ENCODE measurements around the gene NCBP2. TPM values are rescaled to one million over a fixed set of nuclear protein-coding genes. Genes with fewer than 3 reads are reported as not detected.

Gene NCBP2
- total and polyA plus RNA-seq, 4 experiments from 2014 or later: 65.1 to 82.2 (median 72.5) TPM

DNA sequence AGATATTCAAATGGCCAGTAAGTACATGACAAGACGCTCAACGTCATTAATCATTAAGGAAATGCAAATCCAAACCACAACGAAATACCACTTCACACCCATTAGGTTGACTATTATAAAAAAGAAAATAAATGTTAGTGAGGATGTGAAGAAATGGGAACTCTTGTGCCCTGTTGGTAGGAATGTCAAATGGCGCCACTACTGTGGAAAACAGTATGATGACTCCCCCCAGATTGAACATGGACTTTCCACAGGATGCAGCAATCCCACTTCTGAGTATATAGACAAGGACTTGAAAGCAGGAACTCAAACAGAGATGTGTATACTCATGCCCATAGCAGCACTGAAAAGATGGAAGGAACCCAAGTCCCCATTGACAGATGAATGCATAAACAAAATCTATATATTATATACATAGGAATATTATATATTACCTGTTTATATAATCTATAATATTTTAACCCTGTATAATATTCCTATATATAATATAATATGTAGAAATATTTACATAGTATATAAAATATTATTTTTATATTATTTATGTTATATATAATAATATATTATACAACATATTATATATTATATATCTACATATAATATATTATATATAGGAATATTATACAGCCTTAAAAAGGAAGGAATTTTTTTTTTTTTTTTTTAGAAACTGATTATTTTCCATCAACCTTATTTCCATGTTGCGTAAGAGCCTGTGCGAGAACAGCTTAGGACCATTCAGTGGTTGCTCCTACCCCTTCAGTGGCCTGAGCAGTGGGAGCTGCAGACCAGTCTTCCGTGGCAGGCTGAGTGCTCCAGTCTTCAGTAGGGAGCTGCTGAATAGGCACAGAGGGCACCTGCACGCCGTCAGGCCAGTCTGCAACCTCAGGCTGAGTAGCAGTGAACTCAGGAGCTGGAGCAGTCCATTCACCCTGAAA is 43.9 kb upstream of the NCBP2 start:
- ChIA-PET POLR2A (ENCODE audit: partially characterized antibody) (no interaction called here), CTCF (ENCODE audit: partially characterized antibody) (no interaction called here)
- intact Hi-C loops (cut with micrococcal nuclease): no loop called here
- Mint-ChIP-seq H3K9me3 (peaks cover 0 to 15% (median 9%) of the 10 kb centered on the region in 8 donors), H3K27ac (no peak overlapping the region), H3K4me1 (no peaks in the 10 kb centered on the region), H3K4me3 (no peak overlapping the region), H3K36me3 (peaks cover 0 to 5% of the 10 kb centered on the region in 2 donors), H3K27me3 (peaks cover 10 to 12% of the 10 kb centered on the region in 2 donors)
- no peak overlapping the region for H3K27ac ChIP-seq (ENCODE audit: low read depth, low read length)
- H3K27me3 ChIP-seq (ENCODE audit: insufficient read depth, low read length): no peaks in the 10 kb centered on the region
- no peaks in the 10 kb centered on the region for H3K36me3 ChIP-seq (ENCODE audit: insufficient read depth, low read length)
- H3K9me3 ChIP-seq (ENCODE audit: control insufficient read depth in 1 of 2, low read length in 2 of 2): no peaks in the 10 kb centered on the region
- no peak overlapping the region for H3K4me3 ChIP-seq (ENCODE audit: low read length in 2 of 2)
- DNase-seq: no peak
- H3K4me1 ChIP-seq (ENCODE audit: insufficient read depth, low read length): no peaks in the 10 kb centered on the region

DNA sequence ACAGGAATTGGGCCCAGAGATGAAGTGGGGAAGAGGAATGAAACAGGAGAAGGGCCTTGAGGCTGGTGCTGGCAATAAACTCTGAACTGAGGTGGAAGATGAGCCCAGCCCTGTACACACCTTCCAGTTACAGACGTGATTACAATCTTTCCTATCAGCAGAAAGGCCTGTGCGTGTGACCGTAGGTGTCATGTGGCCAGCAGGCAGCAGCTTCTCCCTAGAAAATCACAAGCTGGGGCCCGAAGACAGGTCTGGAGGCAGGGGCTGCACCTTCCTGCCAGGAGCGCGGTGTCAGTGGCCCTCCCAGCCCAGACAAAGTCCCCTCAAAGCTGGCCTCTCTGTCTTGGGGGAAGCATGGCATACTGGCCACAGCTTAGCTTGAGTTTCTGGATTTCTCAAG is 43.0 kb upstream of the NCBP2 start:
- ChIA-PET CTCF (ENCODE audit: partially characterized antibody) (no interaction called here), POLR2A (ENCODE audit: partially characterized antibody) (no interaction called here)
- Histone ChIP-seq H3K9me3 (ENCODE audit: control insufficient read depth in 1 of 2, low read length in 2 of 2) (no peaks in the 10 kb centered on the region), H3K27me3 (ENCODE audit: insufficient read depth, low read length) (no peaks in the 10 kb centered on the region), H3K4me1 (ENCODE audit: insufficient read depth, low read length) (no peaks in the 10 kb centered on the region), H3K27ac (ENCODE audit: low read depth, low read length) (no peak overlapping the region), H3K4me3 (ENCODE audit: low read length in 2 of 2) (no peak overlapping the region), H3K36me3 (ENCODE audit: insufficient read depth, low read length) (no peaks in the 10 kb centered on the region)
- Mint-ChIP-seq H3K27ac (no peak overlapping the region), H3K4me1 (no peaks in the 10 kb centered on the region), H3K27me3 (peaks cover 12 to 14% of the 10 kb centered on the region in 2 donors), H3K9me3 (peaks cover 0 to 15% (median 9%) of the 10 kb centered on the region in 8 donors), H3K4me3 (no peak overlapping the region), H3K36me3 (peaks cover 0 to 5% of the 10 kb centered on the region in 2 donors)
- intact Hi-C loops (cut with micrococcal nuclease): no loop called here
- DNase-seq: no peak

DNA sequence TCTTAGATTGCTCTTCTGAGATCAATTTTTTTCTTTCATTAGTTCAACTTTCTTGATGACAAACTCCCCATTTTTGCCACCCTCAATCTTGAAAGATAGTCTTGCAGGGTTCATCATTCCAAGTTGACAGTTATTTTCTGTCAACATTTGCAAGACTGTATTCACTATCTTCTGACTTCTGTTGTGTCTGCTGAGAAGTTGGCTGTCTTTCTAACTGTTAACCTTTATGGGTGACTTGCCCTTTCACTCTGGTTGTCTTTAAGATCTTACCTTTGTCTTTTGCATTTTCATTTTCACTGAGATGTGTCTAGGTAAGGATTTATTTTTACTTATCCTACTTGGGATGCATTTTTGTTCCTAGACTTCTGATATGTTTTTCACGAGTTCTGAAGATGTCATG is 40.9 kb upstream of the NCBP2 start:
- H3K27ac ChIP-seq (ENCODE audit: low read depth, low read length): no peak overlapping the region
- ChIA-PET POLR2A (ENCODE audit: partially characterized antibody) (no interaction called here), CTCF (ENCODE audit: partially characterized antibody) (interaction anchor here (0.9 kb wide), 1 partner anchor 46 kb away, joined by 3 read pairs; the partner anchor contains the start of gene MELTF)
- no peak overlapping the region for H3K4me3 ChIP-seq (ENCODE audit: low read length in 2 of 2)
- no peaks in the 10 kb centered on the region for H3K27me3 ChIP-seq (ENCODE audit: insufficient read depth, low read length)
- peaks cover 3 to 8% (median 4%) of the 10 kb centered on the region in 4 donors for H3K4me1 Mint-ChIP-seq
- no peaks in the 10 kb centered on the region for H3K36me3 ChIP-seq (ENCODE audit: insufficient read depth, low read length)
- H3K36me3 Mint-ChIP-seq: peaks cover 0 to 5% of the 10 kb centered on the region in 2 donors
- peaks cover 0 to 15% (median 9%) of the 10 kb centered on the region in 8 donors for H3K9me3 Mint-ChIP-seq
- H3K4me3 Mint-ChIP-seq: no peak overlapping the region
- H3K4me1 ChIP-seq (ENCODE audit: insufficient read depth, low read length): no peaks in the 10 kb centered on the region
- intact Hi-C loops (cut with micrococcal nuclease): no loop called here
- H3K27me3 Mint-ChIP-seq: peaks cover 14 to 16% of the 10 kb centered on the region in 2 donors
- no peaks in the 10 kb centered on the region for H3K9me3 ChIP-seq (ENCODE audit: control insufficient read depth in 1 of 2, low read length in 2 of 2)
- no peak overlapping the region for H3K27ac Mint-ChIP-seq
- no peak for DNase-seq

DNA sequence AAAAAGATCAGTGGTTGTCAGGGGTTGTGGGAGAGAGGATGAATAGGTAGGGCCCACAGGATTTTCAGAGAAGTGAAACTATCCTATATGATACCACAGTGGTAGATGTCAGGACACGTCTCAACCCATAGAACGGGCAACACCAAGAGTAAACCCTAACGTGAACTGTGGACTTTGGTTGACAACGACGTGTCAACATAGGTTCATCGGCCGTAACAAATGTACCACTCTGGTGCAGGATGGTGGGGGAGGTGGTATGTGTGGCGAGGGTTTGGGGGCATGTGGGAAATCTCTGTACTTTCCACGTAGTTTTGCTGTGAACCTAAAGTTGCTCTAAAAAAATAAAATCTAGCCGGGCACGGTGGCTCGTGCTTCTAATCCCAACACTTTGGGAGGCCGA is 39.3 kb upstream of the NCBP2 start:
- H3K27me3 ChIP-seq (ENCODE audit: insufficient read depth, low read length): no peaks in the 10 kb centered on the region
- H3K27ac ChIP-seq (ENCODE audit: low read depth, low read length): no peak overlapping the region
- H3K36me3 ChIP-seq (ENCODE audit: insufficient read depth, low read length): no peaks in the 10 kb centered on the region
- no peak for DNase-seq
- Mint-ChIP-seq H3K9me3 (peaks cover 0 to 15% (median 9%) of the 10 kb centered on the region in 8 donors), H3K36me3 (peaks cover 0 to 5% of the 10 kb centered on the region in 2 donors), H3K27me3 (peaks cover 12 to 16% of the 10 kb centered on the region in 2 donors), H3K4me1 (peaks cover 3 to 8% (median 4%) of the 10 kb centered on the region in 4 donors), H3K27ac (no peak overlapping the region), H3K4me3 (no peak overlapping the region)
- no peaks in the 10 kb centered on the region for H3K4me1 ChIP-seq (ENCODE audit: insufficient read depth, low read length)
- no peak overlapping the region for H3K4me3 ChIP-seq (ENCODE audit: low read length in 2 of 2)
- H3K9me3 ChIP-seq (ENCODE audit: control insufficient read depth in 1 of 2, low read length in 2 of 2): no peaks in the 10 kb centered on the region
- ChIA-PET POLR2A (ENCODE audit: partially characterized antibody) (no interaction called here), CTCF (ENCODE audit: partially characterized antibody) (interaction anchor here (1.0 kb wide), 1 partner anchor 11 kb away, joined by 3 read pairs; no protein-coding TSS in a partner anchor)
- intact Hi-C loops (cut with micrococcal nuclease): no loop called here

DNA sequence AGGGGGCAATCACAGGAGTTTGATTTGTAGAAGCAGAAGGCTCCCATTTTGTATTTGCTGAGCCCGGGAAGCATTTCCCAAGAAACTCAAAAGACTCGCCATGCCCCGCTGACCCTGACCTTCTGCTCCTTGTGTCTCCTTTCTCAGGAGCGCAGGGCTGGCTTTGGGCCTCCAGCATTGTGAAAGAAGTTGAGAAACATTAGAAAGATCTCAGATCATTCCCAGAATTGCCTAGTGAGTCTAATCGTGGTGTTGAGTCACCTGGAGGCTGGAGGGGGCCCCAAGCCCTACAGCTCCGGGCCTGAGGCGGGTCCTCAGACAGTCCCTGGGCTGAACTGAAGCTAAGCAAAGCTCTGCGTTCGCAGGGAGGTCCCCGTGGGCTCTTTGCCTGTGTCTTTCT is 37.2 kb upstream of the NCBP2 start:
- intact Hi-C loops (cut with micrococcal nuclease): loop anchor here (2.0 kb wide), 1 partner anchor 49 kb away; the partner anchor contains the start of gene MELTF
- Histone ChIP-seq H3K36me3 (ENCODE audit: insufficient read depth, low read length) (no peaks in the 10 kb centered on the region), H3K4me3 (ENCODE audit: low read length in 2 of 2) (no peak overlapping the region), H3K27me3 (ENCODE audit: insufficient read depth, low read length) (no peaks in the 10 kb centered on the region), H3K27ac (ENCODE audit: low read depth, low read length) (no peak overlapping the region), H3K9me3 (ENCODE audit: control insufficient read depth in 1 of 2, low read length in 2 of 2) (no peaks in the 10 kb centered on the region), H3K4me1 (ENCODE audit: insufficient read depth, low read length) (no peaks in the 10 kb centered on the region)
- CTCF ChIA-PET (ENCODE audit: partially characterized antibody): no interaction called here
- POLR2A ChIA-PET (ENCODE audit: partially characterized antibody): no interaction called here
- no peak overlapping the region for H3K27ac Mint-ChIP-seq
- H3K9me3 Mint-ChIP-seq: peaks cover 0 to 15% (median 9%) of the 10 kb centered on the region in 8 donors
- H3K4me1 Mint-ChIP-seq: peaks cover 3 to 8% (median 4%) of the 10 kb centered on the region in 4 donors
- no peak overlapping the region for H3K4me3 Mint-ChIP-seq
- no peak for DNase-seq
- H3K36me3 Mint-ChIP-seq: peaks cover 0 to 5% of the 10 kb centered on the region in 2 donors
- H3K27me3 Mint-ChIP-seq: peaks cover 6 to 12% of the 10 kb centered on the region in 2 donors

DNA sequence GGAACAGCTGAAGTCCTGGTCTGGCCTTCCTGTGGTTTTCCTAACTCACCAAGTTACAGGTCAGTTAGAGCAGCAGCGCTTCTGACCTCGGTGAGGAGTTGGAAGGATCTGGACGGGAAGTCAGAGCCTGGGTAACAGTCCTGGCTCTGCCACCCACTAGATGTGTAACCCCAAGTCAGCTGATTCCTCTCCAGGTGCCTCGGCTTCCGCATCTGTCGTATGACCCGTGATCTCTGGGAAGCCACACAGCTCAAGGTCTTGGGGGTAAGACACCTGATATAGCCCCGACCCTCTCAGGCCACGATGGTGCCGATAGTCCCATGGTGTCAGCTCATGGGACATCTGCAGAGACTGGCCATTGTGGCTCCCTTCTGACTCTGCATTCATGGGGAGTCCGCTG is 34.6 kb upstream of the NCBP2 start:
- POLR2A ChIA-PET (ENCODE audit: partially characterized antibody): no interaction called here
- peaks cover 3 to 8% (median 4%) of the 10 kb centered on the region in 4 donors for H3K4me1 Mint-ChIP-seq
- H3K4me3 ChIP-seq (ENCODE audit: low read length in 2 of 2): no peak overlapping the region
- H3K9me3 Mint-ChIP-seq: peaks cover 0 to 6% (median under 1%) of the 10 kb centered on the region in 8 donors
- peaks cover 6 to 11% of the 10 kb centered on the region in 2 donors for H3K27me3 Mint-ChIP-seq
- H3K4me1 ChIP-seq (ENCODE audit: insufficient read depth, low read length): no peaks in the 10 kb centered on the region
- no peaks in the 10 kb centered on the region for H3K9me3 ChIP-seq (ENCODE audit: control insufficient read depth in 1 of 2, low read length in 2 of 2)
- no peak overlapping the region for H3K27ac Mint-ChIP-seq
- CTCF ChIA-PET (ENCODE audit: partially characterized antibody): interaction anchor here (2.3 kb wide), 1 partner anchor 139 kb away, joined by 5 read pairs; no protein-coding TSS in a partner anchor
- H3K4me3 Mint-ChIP-seq: no peak overlapping the region
- no peak overlapping the region for H3K27ac ChIP-seq (ENCODE audit: low read depth, low read length)
- DNase-seq: no peak
- H3K27me3 ChIP-seq (ENCODE audit: insufficient read depth, low read length): no peaks in the 10 kb centered on the region
- intact Hi-C loops (cut with micrococcal nuclease): no loop called here
- no peaks in the 10 kb centered on the region for H3K36me3 Mint-ChIP-seq
- no peaks in the 10 kb centered on the region for H3K36me3 ChIP-seq (ENCODE audit: insufficient read depth, low read length)

DNA sequence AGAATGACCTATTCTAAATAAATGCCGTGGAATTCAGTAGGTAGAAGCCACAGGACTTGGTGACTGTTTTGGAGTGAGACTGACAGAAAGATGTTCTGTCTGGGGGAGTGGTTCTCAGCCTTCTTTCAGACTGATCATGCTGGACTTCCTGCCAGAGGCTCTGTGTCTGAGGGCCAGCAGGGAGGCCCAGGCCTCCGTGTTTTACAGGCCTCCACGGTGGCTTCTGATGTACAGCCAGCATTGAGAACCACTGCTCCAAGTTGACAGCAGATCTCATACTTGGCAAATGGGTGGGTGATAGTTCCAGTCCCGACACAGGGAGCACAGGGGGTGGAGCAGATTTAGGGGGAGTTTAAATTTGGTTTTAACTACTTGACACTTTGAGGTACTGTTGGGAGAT is 33.0 kb upstream of the NCBP2 start:
- Mint-ChIP-seq H3K36me3 (no peaks in the 10 kb centered on the region), H3K9me3 (peaks cover 0 to 2% (median 0%) of the 10 kb centered on the region in 8 donors), H3K4me3 (no peak overlapping the region), H3K4me1 (peaks cover 3 to 11% (median 5%) of the 10 kb centered on the region in 4 donors), H3K27me3 (peaks cover 0 to 5% of the 10 kb centered on the region in 2 donors), H3K27ac (peak overlapping the region in 1 of 7 donors; percentile 10)
- H3K9me3 ChIP-seq (ENCODE audit: control insufficient read depth in 1 of 2, low read length in 2 of 2): no peaks in the 10 kb centered on the region
- H3K27me3 ChIP-seq (ENCODE audit: insufficient read depth, low read length): no peaks in the 10 kb centered on the region
- POLR2A ChIA-PET (ENCODE audit: partially characterized antibody): no interaction called here
- no peak for DNase-seq
- intact Hi-C loops (cut with micrococcal nuclease): no loop called here
- no peak overlapping the region for H3K27ac ChIP-seq (ENCODE audit: low read depth, low read length)
- H3K4me1 ChIP-seq (ENCODE audit: insufficient read depth, low read length): no peaks in the 10 kb centered on the region
- CTCF ChIA-PET (ENCODE audit: partially characterized antibody): interaction anchor here (2.3 kb wide), 1 partner anchor 138 kb away, joined by 5 read pairs; no protein-coding TSS in a partner anchor
- no peak overlapping the region for H3K4me3 ChIP-seq (ENCODE audit: low read length in 2 of 2)
- no peaks in the 10 kb centered on the region for H3K36me3 ChIP-seq (ENCODE audit: insufficient read depth, low read length)
